Activated CD8-positive, alpha-beta memory T cell treated with anti-CD3 and anti-CD28 coated beads for 1 hour (primary cell): ENCODE data around the gene INPP4B.

Experiments used
- DNase-seq, 2 donors: peaks; one replicate each; pipeline ENCODE4 v3.0.0-alpha.2; 2020; ENCODE audit warnings: low read depth in 1 of 2; ENCODE audit errors: extremely low read depth in 1 of 2

INPP4B gene

DNA sequence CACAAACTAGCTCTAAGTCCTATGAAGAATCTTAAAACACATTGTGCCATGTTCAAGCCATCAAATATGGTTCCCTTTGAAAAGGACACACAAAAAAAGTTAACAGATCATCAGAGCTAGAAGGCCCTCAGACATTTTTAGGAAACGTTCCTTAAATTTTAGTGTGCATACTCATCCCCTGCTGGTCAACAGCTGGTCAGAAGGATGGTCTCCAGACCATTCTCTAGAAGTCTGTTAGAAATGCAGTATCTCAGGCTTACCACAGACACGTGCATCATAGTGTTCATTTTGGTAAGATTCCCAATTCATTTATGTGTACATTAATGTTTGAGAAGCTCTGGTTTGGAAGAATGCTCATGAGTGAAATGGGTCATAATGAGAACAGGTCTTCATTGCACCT is 523.1 kb downstream of the INPP4B start:
- no peak for DNase-seq

DNA sequence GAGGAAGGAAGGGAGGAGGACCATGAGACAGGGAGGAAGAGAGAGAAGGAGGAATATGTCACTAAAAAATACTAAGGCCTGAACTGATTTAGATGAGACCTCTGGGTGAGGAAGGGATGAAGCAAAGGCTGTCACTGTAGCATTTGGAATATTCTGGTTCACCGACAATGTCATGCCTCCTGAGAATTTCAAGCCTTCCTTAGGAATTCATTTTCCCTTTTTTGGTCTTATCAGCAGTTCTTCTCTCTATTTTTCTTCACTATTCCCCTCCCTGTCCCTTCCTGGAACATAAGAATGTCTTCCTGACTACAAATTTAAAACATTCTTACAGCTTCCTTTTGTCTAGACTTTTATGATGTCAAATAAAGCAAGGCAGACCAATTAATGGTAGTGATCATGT is 527.8 kb downstream of the INPP4B start:
- no peak for DNase-seq

DNA sequence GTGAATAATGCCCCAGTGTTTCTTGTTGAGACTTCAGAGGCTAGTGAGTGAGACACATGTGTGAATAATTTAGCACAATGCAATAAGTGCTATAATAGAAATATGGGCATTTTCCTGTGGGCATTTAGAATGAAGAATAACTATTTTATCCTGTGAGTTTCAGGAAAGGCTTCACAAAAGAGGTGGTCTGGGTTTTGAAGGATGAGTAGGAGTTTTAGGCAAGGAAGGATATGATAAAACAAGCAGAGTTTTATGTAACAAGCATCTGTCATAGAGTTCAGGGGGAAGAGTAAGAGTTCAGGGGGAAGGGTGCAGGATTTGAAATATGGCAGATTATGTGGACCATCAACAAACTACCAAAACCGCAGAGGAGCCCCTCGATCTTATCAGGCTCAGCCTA is 529.2 kb downstream of the INPP4B start:
- DNase-seq: no peak

DNA sequence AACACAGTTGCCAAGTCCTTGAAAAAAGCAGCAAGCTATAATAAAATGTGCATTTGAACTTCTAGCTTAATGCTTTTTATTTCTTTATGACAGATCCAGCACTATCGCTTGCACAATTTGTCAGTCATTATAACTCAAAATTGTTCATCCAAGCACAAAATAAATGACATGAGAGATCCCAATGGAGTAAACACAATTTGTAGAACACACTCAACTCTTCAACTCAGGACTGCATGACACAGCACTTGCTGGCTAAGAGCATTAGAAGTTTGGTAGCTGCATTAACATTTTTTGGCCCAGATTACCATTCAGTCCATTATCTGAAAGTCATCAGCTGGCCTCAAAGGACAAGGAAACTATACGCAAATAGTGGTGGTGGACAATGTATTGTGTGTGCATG is 530.1 kb downstream of the INPP4B start:
- no peak for DNase-seq

DNA sequence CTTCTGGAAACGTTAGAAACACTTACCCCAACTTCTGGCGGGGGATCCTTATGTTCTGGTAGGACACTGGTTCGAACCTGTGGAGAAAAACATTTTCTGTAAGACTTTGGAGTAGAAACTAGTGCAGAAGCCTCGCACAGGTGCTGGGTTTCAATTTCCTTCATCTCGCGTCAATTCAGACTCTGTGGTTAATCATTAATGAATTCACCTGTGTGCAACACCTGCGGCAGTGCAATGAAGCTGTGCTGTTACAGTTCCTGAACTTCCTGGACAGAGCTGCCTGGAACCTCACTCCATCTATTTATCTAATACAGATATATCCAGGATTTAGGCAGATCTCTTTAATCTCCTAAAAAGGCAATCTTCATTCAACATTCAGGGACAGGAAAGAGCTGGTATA is 531.4 kb downstream of the INPP4B start:
- no peak for DNase-seq

DNA sequence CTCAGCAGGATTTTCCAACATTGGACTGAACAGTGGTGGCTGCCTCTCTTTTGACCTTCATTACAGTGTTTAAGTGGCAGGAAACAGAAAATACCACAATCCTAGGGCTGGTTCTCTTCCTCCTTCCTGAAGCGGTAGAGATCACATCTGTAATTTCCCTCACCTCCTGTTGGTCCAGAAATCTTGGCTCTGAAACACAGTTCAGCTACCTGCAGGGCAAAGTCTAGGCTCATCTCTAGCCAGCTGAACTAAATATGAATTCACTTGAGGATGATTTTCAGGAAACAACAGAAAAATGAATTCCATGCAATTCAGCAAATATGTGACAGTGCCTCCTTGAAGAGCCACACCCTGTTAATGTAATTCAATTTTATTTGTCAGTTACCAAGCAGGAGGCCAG is 531.9 kb downstream of the INPP4B start:
- no peak for DNase-seq

DNA sequence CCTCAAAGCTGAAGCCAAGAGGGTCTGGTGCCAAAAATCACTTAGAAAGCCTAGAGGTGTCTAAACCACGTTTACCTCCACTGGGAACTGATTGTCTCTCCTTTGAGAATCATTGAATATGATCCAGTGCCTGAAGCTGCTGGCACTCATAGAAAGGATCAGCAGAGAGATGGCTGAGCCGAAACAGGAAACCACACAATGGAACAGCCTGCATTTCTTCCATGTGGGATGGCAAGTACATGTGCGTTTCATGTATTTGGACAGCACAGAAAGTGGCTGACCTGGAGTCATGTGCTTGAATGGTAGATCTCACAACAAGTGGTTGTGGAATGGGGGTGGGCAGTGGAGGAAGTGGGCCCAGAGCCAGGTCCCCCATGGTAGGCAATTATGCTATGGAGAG is 533.7 kb downstream of the INPP4B start:
- no peak for DNase-seq

DNA sequence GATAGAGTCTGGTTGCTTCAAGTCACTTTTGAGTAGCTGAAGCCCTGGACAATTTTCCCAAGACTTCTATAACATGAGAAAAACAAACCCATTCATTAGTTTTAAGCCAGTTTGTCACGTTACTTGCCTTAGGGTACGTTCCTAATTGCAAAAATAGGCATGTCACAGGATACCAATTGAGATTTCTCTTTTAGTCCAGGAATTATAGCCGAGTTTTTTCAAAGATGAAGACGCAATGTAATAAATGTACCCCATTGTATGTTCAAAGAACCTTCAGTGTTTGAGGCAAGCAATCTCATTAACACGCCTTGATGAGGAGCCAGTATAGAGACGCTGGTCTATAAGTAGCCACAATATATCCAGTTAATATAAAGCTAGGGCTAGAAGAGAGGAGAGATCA is 534.2 kb downstream of the INPP4B start:
- no peak for DNase-seq

DNA sequence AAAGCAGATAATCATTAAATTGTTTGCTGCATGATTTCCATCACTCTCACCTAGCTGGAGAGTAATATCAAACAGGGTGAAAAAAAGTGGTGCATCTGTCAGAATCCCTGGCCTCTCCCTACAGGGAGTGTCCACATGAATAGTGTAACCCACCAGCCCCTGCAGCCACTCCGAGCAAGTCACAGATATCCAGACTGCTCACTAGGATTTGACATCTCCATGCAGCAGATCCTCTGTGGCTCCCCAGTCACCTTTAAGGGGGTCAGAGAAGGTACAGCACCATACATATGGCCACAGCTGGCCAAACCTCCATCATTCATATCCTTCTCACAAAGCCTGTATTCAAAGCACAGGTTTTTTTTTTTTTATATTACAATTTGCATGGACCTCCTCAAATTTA is 536.3 kb downstream of the INPP4B start:
- no peak for DNase-seq

DNA sequence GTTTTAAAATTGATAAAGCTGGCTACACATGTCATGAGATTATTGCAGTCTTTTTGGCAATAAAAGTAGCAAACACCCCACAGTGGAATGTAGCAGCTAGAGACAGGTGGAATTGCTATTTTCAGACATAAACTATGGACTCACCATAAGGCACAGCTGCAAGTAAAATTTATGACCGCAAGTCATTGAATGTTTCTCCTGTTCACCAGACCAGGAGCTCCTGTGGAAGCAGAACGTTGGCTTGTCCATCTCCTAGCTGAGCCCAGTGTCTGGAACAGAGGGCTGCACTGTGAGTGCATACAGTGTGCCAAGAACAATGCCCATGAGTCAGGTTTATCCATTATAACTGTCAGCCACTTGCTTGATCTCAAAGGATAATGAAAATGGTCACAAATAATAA is 538.2 kb downstream of the INPP4B start:
- DNase-seq: no peak

DNA sequence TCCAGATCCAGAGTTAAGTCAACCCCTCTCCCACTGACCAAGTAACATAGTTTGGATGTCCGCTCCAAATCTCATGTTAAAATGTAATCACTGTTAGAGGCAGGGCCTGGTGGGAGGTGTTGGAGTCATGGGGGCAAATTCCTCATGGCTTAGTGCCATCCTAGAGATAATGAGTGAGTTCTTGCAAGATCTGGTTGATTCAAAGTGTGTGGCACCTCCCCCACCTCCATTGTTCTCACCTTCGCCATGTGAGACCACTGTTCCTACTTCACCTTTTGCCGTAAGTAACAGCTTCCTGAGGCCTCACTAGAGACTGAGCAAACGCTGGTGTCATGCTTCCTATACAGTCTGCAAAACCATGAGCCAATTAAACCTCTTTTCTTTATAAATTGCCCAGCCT is 548.8 kb downstream of the INPP4B start:
- DNase-seq: no peak

DNA sequence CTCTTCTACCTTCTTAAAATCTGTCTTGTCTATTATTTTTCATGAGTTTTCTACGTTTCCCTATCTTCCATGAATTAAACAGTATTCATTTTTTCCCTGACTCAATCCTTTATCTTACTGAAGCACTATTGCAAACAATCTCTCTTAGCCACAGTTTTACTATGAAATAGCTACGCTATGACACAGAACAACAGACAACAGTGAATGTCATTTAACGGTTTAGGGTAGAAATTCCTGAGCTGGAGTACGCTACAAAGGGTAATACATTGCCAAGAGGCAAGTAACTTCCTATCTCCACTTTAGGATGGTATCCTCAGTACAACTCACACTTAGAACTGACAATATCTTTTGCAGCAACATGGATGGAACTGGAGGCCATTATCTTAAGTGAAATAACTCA is 552.6 kb downstream of the INPP4B start:
- no peak for DNase-seq

DNA sequence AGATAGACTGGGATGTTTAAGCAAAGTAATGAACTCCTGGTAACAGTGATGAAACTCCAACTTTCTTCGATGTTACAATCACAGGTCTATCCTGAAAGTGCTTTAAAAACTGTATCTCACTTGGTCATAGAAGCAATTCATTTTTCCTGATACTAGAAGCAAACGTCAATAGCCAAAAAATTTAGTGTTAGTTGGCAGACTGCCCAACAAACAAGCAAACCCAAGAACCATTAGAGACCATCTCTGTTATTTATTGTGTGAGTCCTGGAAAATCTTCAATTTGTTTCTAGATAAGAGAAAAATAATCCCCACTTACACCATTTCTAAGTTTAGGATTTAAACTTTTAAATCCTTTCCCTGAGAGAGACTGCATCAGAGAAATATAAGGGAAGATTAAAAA is 553.9 kb downstream of the INPP4B start:
- DNase-seq: no peak

DNA sequence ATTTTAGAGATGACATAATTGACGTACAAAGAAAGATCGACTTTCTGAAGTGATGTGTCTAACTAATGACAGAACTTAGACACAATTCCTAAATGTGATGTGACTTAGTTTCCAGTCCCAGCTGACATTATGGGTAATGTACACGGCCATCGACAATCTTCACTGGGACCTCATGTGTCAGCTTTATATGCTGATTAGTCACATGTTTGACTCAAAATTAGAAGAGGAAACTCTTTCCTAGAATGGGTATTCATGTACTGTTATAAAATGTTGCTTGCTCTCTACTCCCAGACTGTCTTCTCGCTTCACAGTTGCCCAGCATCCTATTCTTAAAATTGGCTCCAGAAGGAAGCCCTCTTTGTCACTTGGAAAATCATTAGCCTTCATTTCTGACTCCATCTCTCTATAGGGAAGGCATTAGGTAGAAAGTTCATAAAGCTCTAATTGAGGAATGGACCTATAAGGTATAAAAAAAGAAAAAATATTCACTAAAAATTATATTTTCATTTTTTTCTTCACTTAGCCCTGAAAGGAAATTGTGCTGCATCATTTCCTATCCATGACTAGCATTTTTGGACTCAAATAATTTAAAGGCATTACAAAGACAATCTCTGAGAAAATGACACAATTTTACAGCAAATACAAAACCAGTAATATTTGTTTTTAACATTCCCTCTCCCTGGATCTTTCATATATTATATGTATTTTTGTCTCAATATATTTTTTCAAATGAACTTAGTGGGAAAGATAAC is 554.6 kb downstream of the INPP4B start:
- DNase-seq: no peak

DNA sequence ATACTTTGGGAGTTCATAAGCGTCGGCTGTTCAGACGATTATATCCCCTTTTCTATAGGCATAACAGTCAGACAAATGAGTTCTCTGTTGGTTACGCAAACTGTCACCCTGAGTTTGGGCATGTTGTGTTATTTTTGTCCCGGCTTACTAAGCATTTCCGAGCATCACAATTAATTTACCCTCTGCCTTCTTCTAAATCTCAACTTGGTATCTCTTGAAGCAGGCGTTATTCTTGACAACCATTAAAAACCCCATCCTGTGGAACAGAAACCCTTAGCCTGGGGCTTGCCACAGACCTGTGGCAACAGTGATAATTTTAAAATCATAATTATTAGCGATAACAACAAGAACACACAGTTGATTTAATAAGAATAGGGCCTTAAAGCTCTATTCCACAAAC is 558.7 kb downstream of the INPP4B start:
- DNase-seq: no peak

DNA sequence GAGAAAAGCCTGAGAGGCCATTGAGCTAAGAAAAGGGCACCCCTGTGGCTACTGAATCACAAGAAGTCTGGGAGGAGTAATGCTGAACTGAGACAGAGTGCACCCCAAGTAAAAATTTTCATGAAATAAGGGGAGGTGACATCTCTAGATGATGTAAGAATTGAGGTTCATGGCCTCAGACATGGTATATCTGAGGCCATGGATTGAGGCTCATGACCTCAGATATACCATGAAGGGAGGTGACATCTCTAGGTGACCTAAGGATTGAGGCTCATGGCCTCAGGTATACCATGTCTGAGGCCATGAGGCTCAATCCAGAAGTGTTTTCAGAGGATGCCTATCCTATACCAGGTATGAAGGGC is 560.9 kb downstream of the INPP4B start:
- no peak for DNase-seq

DNA sequence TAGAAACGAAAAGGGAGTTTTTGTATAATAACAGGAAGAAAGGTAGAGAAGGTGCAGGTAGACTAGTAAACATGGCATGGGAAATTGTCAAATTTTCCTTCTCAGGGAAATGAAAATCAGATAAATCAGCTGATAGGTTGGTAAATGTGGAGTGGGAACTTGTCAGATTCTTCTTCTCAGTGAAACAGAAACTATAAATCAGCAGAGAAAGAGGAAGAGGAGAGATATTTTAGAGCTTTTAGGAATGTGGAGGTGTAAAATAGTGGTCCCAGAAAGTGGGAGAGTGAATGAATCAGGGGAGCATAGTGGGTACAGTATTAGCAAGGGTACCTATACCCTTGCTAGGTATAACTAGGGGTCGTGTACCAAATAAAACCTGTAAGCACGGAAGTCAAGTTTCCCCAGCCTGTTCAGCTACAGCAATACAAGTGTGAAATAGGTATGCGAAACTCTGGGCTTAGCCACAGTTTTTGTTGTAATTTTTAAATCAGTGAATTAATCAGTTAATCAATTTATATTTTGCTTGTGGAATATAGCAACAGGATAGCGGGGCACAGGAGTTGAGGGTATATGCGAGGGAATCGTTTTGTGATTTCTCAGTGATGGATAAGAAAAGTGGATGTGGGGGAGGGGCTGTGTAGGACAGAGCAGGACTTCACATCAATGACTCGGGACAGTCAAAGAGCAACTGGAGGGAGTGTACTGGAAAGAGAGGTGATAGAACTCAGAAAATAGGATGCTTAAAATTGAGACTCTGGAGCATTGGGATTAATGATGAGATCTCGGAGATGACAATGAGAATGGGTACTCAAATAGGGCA is 561.5 kb downstream of the INPP4B start:
- no peak for DNase-seq

DNA sequence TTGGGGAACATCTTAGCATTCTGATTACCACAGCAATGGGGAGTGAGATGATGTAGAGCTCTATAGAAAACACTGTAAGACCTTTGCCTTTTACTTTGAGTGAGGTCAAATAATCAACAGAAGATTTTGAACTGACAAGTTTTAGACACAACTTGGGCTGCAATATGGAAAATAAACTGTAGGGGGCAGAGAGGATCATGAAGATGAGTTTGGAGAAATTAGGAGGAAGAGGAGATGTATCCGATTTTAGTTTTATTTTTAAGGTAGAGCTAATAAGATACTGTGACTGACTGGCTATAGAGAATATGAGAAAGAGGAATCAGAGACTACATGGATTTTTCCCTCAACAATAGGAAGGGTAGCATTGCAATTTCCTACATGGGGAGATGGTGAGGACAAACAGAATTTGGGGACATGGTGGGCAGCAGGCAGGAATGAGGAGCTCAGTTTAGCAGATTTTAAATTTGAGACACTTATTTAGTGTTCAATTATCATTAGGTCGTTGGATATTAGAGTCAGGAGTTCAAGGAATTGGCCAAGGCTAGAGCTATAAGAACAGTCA is 563.1 kb downstream of the INPP4B start:
- DNase-seq: no peak

DNA sequence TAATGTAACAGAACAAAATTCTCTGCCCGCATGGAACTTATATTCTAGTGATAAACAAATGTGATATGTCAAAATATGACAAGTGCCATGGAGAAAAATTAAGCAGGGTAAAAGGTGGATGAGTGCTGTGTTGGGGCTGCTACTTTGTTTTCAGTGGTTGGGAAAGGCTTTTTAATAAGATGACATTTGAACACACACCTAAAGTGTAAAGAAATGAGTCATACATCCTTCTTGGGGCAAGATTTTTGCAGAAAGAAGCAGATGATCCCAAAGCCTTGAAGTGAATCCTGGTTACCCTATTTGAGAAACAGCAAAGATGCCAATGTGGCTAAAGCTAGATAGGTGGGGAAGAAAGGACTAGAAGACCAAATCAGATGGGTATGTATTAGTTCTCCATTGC is 564.1 kb downstream of the INPP4B start:
- no peak for DNase-seq

DNA sequence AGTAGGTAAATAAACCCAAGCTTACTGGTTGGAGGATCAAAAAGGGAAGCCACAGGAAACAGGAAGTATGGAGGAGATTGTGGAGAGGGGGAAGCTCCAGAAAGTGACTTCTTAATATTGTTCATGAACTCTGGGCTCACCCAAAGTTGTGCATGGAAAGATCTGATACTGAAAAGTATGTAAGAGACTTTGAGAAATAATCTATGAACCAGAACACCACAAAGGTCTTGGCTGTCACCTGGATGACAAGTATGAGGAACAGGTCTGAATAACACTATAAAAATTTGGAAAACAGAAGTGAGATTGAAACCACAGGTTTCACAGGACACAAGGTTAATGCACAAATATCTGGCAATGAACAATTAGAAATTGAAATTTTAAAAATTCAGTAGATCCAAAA is 567.4 kb downstream of the INPP4B start:
- no peak for DNase-seq

DNA sequence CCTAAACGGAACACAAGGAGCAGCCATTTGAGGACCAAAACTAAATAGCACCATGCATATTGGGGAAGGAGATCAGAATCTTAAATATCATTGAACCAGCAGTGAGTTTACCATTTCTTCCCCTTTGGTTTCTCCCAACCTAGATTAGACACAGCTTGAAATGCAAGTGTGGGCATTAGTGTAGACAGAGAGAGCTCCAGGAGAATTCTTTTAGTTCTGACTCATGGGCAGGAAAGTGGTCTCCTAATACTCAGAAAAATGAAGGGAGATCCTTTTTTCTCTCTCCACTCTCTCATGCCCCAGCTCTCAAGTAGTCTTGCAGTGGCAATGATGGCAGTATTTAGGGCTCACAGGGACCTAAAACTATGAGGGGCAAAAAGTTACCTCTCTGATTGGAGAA is 567.9 kb downstream of the INPP4B start:
- DNase-seq: no peak

DNA sequence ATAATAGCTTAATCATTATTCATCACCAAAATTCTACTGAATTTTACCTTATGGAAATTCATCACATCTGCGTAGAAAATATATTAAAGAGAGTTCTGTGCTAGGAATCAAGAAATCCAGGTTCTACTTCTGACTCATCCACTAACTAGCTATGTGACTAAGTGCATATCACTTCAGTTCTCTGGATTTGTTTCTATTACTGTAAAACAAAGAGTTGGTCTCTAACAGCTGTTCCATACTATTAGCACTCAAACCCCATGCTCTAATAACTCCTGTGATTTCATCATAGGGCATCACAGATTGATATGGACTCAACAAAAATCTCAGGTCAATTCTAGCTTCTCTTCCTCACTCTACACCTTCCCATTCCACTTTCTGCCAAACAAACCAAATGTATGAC is 572.0 kb downstream of the INPP4B start:
- no peak for DNase-seq
